ENCODE measurements around the gene IL11RA.

Gene IL11RA

GRCh38 chr9:34620061-34620994 lies 31.7 kb upstream of the IL11RA start, which contains the start of gene DCTN3:
TSS of gene DCTN3 (minus strand) at chr9:34620495. CDS start at chr9:34620464, 31 bp downstream.
- FAIRE-seq = peak; percentile 98

GRCh38 chr9:34623374-34624235 lies 28.4 kb upstream of the IL11RA start:
- no peak for DNase-seq (ENCODE audit: insufficient read length)
- TF ChIP-seq TAF1 (IDR thresholded peaks at IDR 0.05; ENCODE audit: borderline replicate concordance, low read depth, low read length) = no peak
- TF ChIP-seq POLR2A (IDR thresholded peaks at IDR 0.05; ENCODE audit: low read depth, low read length) = no peak
- no peak for TF ChIP-seq POLR2AphosphoS5 (IDR thresholded peaks at IDR 0.05; ENCODE audit: low read depth, low read length)
- FAIRE-seq = no peak

More at GRCh38 chr9:34620061-34620994, 31.7 kb upstream of the IL11RA start, which contains the start of gene DCTN3:
- DNase-seq (ENCODE audit: insufficient read length) = peak; percentile 97
- TF ChIP-seq POLR2A (IDR thresholded peaks at IDR 0.05; ENCODE audit: low read depth, low read length) (peak; percentile 72; the same call in 1 of the 2 replicates), TAF1 (IDR thresholded peaks at IDR 0.05; ENCODE audit: borderline replicate concordance, low read depth, low read length) (peak; percentile 61; the same call in 1 of the 2 replicates), POLR2AphosphoS5 (IDR thresholded peaks at IDR 0.05; ENCODE audit: low read depth, low read length) (peak; percentile 55; the same call in 1 of the 2 replicates)

GRCh38 chr9:34624475-34625185 lies 27.4 kb upstream of the IL11RA start:
- FAIRE-seq (no peak), DNase-seq (ENCODE audit: insufficient read length) (no peak)
- TF ChIP-seq TAF1 (IDR thresholded peaks at IDR 0.05; ENCODE audit: borderline replicate concordance, low read depth, low read length) (no peak), POLR2AphosphoS5 (IDR thresholded peaks at IDR 0.05; ENCODE audit: low read depth, low read length) (no peak), POLR2A (IDR thresholded peaks at IDR 0.05; ENCODE audit: low read depth, low read length) (no peak)

- DNase-seq (ENCODE audit: insufficient read length) = no peak
- TF ChIP-seq POLR2A (IDR thresholded peaks at IDR 0.05; ENCODE audit: low read depth, low read length) = no peak
- TF ChIP-seq TAF1 (IDR thresholded peaks at IDR 0.05; ENCODE audit: borderline replicate concordance, low read depth, low read length) = no peak
- TF ChIP-seq POLR2AphosphoS5 (IDR thresholded peaks at IDR 0.05; ENCODE audit: low read depth, low read length) = no peak
- no peak for FAIRE-seq
Measured at GRCh38 chr9:34625186-34625486, 26.8 kb upstream of the IL11RA start.

- no peak for TF ChIP-seq POLR2A (IDR thresholded peaks at IDR 0.05; ENCODE audit: low read depth, low read length)
- FAIRE-seq = no peak
- DNase-seq (ENCODE audit: insufficient read length) = no peak
Measured at GRCh38 chr9:34627716-34628655, 24.0 kb upstream of the IL11RA start.

GRCh38 chr9:34628656-34629490 lies 23.1 kb upstream of the IL11RA start, which contains the start of gene ARID3C:
TSS of gene ARID3C (minus strand) at chr9:34629066. CDS start at chr9:34628014, 1,052 bp downstream.
- TF ChIP-seq POLR2A (IDR thresholded peaks at IDR 0.05; ENCODE audit: low read depth, low read length) (no peak), POLR2AphosphoS5 (IDR thresholded peaks at IDR 0.05; ENCODE audit: low read depth, low read length) (no peak), TAF1 (IDR thresholded peaks at IDR 0.05; ENCODE audit: borderline replicate concordance, low read depth, low read length) (no peak)
- no peak for DNase-seq (ENCODE audit: insufficient read length)
- FAIRE-seq = peak; percentile 21

GRCh38 chr9:34629491-34629808 lies 22.5 kb upstream of the IL11RA start:
- FAIRE-seq (no peak), DNase-seq (ENCODE audit: insufficient read length) (no peak)
- TF ChIP-seq POLR2A (IDR thresholded peaks at IDR 0.05; ENCODE audit: low read depth, low read length) (no peak), TAF1 (IDR thresholded peaks at IDR 0.05; ENCODE audit: borderline replicate concordance, low read depth, low read length) (no peak), POLR2AphosphoS5 (IDR thresholded peaks at IDR 0.05; ENCODE audit: low read depth, low read length) (no peak)

- no peak for FAIRE-seq
- TF ChIP-seq TAF1 (IDR thresholded peaks at IDR 0.05; ENCODE audit: borderline replicate concordance, low read depth, low read length) (no peak), POLR2A (IDR thresholded peaks at IDR 0.05; ENCODE audit: low read depth, low read length) (no peak), POLR2AphosphoS5 (IDR thresholded peaks at IDR 0.05; ENCODE audit: low read depth, low read length) (no peak)
- no peak for DNase-seq (ENCODE audit: insufficient read length)
Measured at GRCh38 chr9:34630402-34631154, 21.4 kb upstream of the IL11RA start.

GRCh38 chr9:34633166-34633565 lies 18.8 kb upstream of the IL11RA start:
- DNase-seq (ENCODE audit: insufficient read length) (no peak), FAIRE-seq (no peak)
- no peak for TF ChIP-seq TAF1 (IDR thresholded peaks at IDR 0.05; ENCODE audit: borderline replicate concordance, low read depth, low read length)
- TF ChIP-seq POLR2A (IDR thresholded peaks at IDR 0.05; ENCODE audit: low read depth, low read length) = no peak
- TF ChIP-seq POLR2AphosphoS5 (IDR thresholded peaks at IDR 0.05; ENCODE audit: low read depth, low read length) = no peak
